ENCODE data around the gene HIP1R. TPM values are rescaled to one million over a fixed set of nuclear protein-coding genes. Genes with fewer than 3 reads are reported as not detected.
"Not testable (repeated sequence)": the region's sequence is repeated elsewhere in the genome, so short reads cannot be mapped to it uniquely, and the experiment has no call there.

HIP1R gene
- polyA plus RNA-seq, 3 donors, result 0.09 to 0.60 TPM; not detected in 1

- Histone ChIP-seq H3K4me3 (replicated peaks in 1 of 3; ENCODE audit: low read depth in 2 of 3, low read length in 3 of 3) (peak overlapping the region in 1 of 3 experiments; percentile 47), H3K27ac (ENCODE audit: low read depth in 1 of 2, low read length in 2 of 2) (peak overlapping the region; percentile 53 to 56), H3K79me2 (ENCODE audit: insufficient read depth, low read length) (no peaks in the 10 kb centered on the region), H2AFZ (ENCODE audit: insufficient read depth, low read depth, low read length, poor library complexity, severe bottlenecking) (peak overlapping the region; percentile 47), H4K20me1 (ENCODE audit: insufficient read depth, low read length) (no peaks in the 10 kb centered on the region), H3K4me2 (replicated peaks; ENCODE audit: extremely low read depth, low read length, poor library complexity, severe bottlenecking) (peak overlapping the region; percentile 56), H3K9me3 (replicated peaks in 1 of 2; ENCODE audit: control insufficient read depth in 1 of 2, insufficient read depth in 1 of 2, low read length in 2 of 2) (no peaks in the 10 kb centered on the region), H3K27me3 (ENCODE audit: control insufficient read depth in 2 of 2, insufficient read depth in 2 of 2, low read length in 2 of 2) (no peaks in the 10 kb centered on the region), H3K4me1 (ENCODE audit: control insufficient read depth in 1 of 2, insufficient read depth in 2 of 2, low read length in 2 of 2) (peaks cover 31 to 35% of the 10 kb centered on the region in 2 donors), H3K9ac (ENCODE audit: insufficient read depth, low read length, poor library complexity, severe bottlenecking) (no peak overlapping the region), H3K36me3 (replicated peaks in 1 of 2; ENCODE audit: control insufficient read depth in 1 of 2, insufficient read depth in 2 of 2, low read length in 2 of 2) (no peaks in the 10 kb centered on the region)
- 13% methylated on average over 2 of the region's 7 CpGs for WGBS (ENCODE audit: insufficient coverage)
- Mint-ChIP-seq H3K36me3 (no peaks in the 10 kb centered on the region), H3K27me3 (ENCODE audit: low read depth in 3 of 3) (peaks cover 0 to 5% (median 0%) of the 10 kb centered on the region in 3 donors), H3K4me3 (peak overlapping the region in 1 of 2 donors; percentile 68), H3K9me3 (peaks cover 0 to 3% (median 0%) of the 10 kb centered on the region in 7 donors), H3K4me1 (peaks cover 33% of the 10 kb centered on the region), H3K27ac (peak overlapping the region; percentile 61 to 90 (median 79))
- no peak for DNase-seq
- intact Hi-C loops (cut with micrococcal nuclease), result no loop called here
- TF ChIP-seq, protein P1, sequence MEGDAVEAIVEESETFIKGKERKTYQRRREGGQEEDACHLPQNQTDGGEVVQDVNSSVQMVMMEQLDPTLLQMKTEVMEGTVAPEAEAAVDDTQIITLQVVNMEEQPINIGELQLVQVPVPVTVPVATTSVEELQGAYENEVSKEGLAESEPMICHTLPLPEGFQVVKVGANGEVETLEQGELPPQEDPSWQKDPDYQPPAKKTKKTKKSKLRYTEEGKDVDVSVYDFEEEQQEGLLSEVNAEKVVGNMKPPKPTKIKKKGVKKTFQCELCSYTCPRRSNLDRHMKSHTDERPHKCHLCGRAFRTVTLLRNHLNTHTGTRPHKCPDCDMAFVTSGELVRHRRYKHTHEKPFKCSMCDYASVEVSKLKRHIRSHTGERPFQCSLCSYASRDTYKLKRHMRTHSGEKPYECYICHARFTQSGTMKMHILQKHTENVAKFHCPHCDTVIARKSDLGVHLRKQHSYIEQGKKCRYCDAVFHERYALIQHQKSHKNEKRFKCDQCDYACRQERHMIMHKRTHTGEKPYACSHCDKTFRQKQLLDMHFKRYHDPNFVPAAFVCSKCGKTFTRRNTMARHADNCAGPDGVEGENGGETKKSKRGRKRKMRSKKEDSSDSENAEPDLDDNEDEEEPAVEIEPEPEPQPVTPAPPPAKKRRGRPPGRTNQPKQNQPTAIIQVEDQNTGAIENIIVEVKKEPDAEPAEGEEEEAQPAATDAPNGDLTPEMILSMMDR (IDR thresholded peaks at IDR 0.05), result no peak
Measured at GRCh38 chr12:122903693-122904034, 68.4 kb downstream of the HIP1R start.

- H3K36me3 ChIP-seq (replicated peaks in 1 of 2; ENCODE audit: control insufficient read depth in 1 of 2, insufficient read depth in 2 of 2, low read length in 2 of 2); H3K4me2 ChIP-seq (replicated peaks; ENCODE audit: extremely low read depth, low read length, poor library complexity, severe bottlenecking); H3K79me2 ChIP-seq (ENCODE audit: insufficient read depth, low read length); H3K9me3 Mint-ChIP-seq; intact Hi-C loops (cut with micrococcal nuclease); H3K27me3 ChIP-seq (ENCODE audit: control insufficient read depth in 2 of 2, insufficient read depth in 2 of 2, low read length in 2 of 2); H4K20me1 ChIP-seq (ENCODE audit: insufficient read depth, low read length); H3K9ac ChIP-seq (ENCODE audit: insufficient read depth, low read length, poor library complexity, severe bottlenecking); H3K4me3 Mint-ChIP-seq; H3K27me3 Mint-ChIP-seq (ENCODE audit: low read depth in 3 of 3); H2AFZ ChIP-seq (ENCODE audit: insufficient read depth, low read depth, low read length, poor library complexity, severe bottlenecking); H3K4me3 ChIP-seq (replicated peaks in 1 of 3; ENCODE audit: low read depth in 2 of 3, low read length in 3 of 3); H3K9me3 ChIP-seq (replicated peaks in 1 of 2; ENCODE audit: control insufficient read depth in 1 of 2, insufficient read depth in 1 of 2, low read length in 2 of 2); DNase-seq; H3K36me3 Mint-ChIP-seq: not testable (repeated sequence)
- peaks cover 32% of the 10 kb centered on the region for H3K4me1 Mint-ChIP-seq
- no CpG with 5 or more reads among the region's 5 CpGs for whole genome bisulfite sequencing (ENCODE audit: insufficient coverage)
- peak overlapping the region; percentile 85 to 94 (median 91) for H3K27ac Mint-ChIP-seq
- peak overlapping the region; percentile 78 for H3K27ac ChIP-seq (ENCODE audit: low read depth in 1 of 2, low read length in 2 of 2)
- H3K4me1 ChIP-seq (ENCODE audit: control insufficient read depth in 1 of 2, insufficient read depth in 2 of 2, low read length in 2 of 2), result peaks cover 25 to 29% of the 10 kb centered on the region in 2 donors
Measured at GRCh38 chr12:122905258-122905657, 70.0 kb downstream of the HIP1R start.

Measured in CD14-positive monocyte (primary cell).